NT2/D1 (cell line): ENCODE measurements around the gene DMD.
"Not testable (repeated sequence)": the region's sequence is repeated elsewhere in the genome, so short reads cannot be mapped to it uniquely, and the experiment has no call there.

Source experiments
- DNase-seq: peaks from one replicate; pipeline ENCODE4 v3.0.0-alpha.2; 2011; ENCODE audit warnings: low read depth, low spot score
- H3K27me3 ChIP-seq: 2 replicates; pipeline ENCODE4 v1.6.0; 2011; ENCODE audit warnings: mild to moderate bottlenecking; ENCODE audit not compliant: insufficient read length, insufficient read depth
- H3K36me3 ChIP-seq: 2 replicates; pipeline ENCODE4 v1.6.1; 2011; ENCODE audit warnings: mild to moderate bottlenecking, low read length, mixed read lengths; ENCODE audit not compliant: insufficient read depth, insufficient read length
- H3K4me1 ChIP-seq: 2 replicates; pipeline ENCODE4 v1.5.1; 2011; ENCODE audit not compliant: insufficient read depth, insufficient read length
- H3K4me3 ChIP-seq: 2 replicates; pipeline ENCODE4 v1.5.1; 2011; ENCODE audit warnings: low read depth; ENCODE audit not compliant: insufficient read length
- H3K9ac ChIP-seq: 2 replicates; pipeline ENCODE4 v1.6.0; 2011; ENCODE audit warnings: low read depth; ENCODE audit not compliant: insufficient read length
- H3K9me3 ChIP-seq: 2 replicates; pipeline ENCODE4 v1.5.1; 2011; ENCODE audit warnings: mild to moderate bottlenecking, low read length; ENCODE audit not compliant: insufficient read depth
- SUZ12 ChIP-seq: IDR thresholded peaks from 2 replicates; pipeline ENCODE4 v1.6.1; 2011; ENCODE audit not compliant: insufficient read length, insufficient read depth; ENCODE audit errors: extremely low read depth
- YY1 ChIP-seq: IDR thresholded peaks from 2 replicates; pipeline ENCODE4 v1.6.1; 2011; ENCODE audit not compliant: insufficient read length, insufficient read depth
- ZNF274 ChIP-seq: IDR thresholded peaks from 2 replicates; pipeline ENCODE4 v1.6.1; 2011; ENCODE audit warnings: mild to moderate bottlenecking, low read depth, low read length

The DMD gene

DNA sequence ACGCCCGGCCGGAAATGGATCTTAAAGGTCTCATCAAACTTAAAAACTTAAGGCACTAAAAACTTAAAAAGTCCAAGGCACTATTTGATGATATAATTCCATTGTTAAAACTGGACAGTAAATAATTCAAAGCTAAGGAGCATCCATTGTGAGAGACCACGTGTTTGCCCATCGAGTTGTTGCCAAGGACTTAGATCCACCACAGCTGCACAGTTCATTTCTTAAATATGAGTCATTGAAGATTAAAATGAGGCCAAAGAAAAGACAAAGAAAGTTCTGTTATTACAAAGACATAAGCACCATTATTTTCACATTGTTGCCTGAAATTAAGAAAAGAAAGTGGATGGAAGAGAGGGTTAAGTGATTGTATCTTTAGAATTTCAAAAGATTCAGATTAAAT is 1728.0 kb downstream of the DMD start:
- Histone ChIP-seq H3K36me3 (no peaks in the 10 kb centered on the region), H3K9ac (no peak overlapping the region), H3K4me1 (no peaks in the 10 kb centered on the region), H3K4me3 (no peak overlapping the region), H3K27me3 (no peaks in the 10 kb centered on the region), H3K9me3 (no peaks in the 10 kb centered on the region)
- TF ChIP-seq YY1 (no peak), ZNF274 (no peak), SUZ12 (no peak)
- DNase-seq: no peak

DNA sequence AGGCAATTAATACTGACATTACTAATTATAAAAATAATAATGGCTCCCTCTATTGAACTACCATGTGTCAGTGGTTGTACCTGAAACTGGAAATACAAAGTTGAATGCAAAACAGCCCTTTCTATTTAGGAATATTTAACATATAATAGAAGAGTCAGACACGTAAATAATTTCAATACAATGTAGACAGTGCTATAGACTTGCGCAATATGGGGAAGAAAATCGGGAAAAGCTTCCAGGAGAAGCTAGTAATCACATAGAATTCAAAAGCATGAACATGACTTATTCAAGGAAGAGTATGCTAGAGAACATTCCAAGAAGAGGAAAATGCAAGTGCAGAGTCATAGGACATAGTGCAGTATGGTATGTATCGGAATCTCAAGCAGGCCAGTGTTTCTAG is 1730.7 kb downstream of the DMD start:
- Histone ChIP-seq H3K4me3 (no peak overlapping the region), H3K9ac (no peak overlapping the region), H3K9me3 (no peaks in the 10 kb centered on the region), H3K36me3 (no peaks in the 10 kb centered on the region), H3K4me1 (no peaks in the 10 kb centered on the region), H3K27me3 (no peaks in the 10 kb centered on the region)
- DNase-seq: no peak
- TF ChIP-seq ZNF274 (no peak), SUZ12 (no peak), YY1 (no peak)

- Histone ChIP-seq H3K4me1 (no peaks in the 10 kb centered on the region), H3K4me3 (no peak overlapping the region), H3K9ac (no peak overlapping the region), H3K36me3 (no peaks in the 10 kb centered on the region), H3K9me3 (no peaks in the 10 kb centered on the region), H3K27me3 (no peaks in the 10 kb centered on the region)
- TF ChIP-seq YY1 (no peak), SUZ12 (no peak), ZNF274 (no peak)
- no peak for DNase-seq
These were observed 1740.1 kb downstream of the DMD start for GRCh38 chrX:31471229-31471628.

- H3K9me3 ChIP-seq, H3K4me1 ChIP-seq, H3K27me3 ChIP-seq, H3K9ac ChIP-seq, DNase-seq, H3K36me3 ChIP-seq, H3K4me3 ChIP-seq: not testable (repeated sequence)
These were observed 1740.6 kb downstream of the DMD start for GRCh38 chrX:31470753-31471152.

DNA sequence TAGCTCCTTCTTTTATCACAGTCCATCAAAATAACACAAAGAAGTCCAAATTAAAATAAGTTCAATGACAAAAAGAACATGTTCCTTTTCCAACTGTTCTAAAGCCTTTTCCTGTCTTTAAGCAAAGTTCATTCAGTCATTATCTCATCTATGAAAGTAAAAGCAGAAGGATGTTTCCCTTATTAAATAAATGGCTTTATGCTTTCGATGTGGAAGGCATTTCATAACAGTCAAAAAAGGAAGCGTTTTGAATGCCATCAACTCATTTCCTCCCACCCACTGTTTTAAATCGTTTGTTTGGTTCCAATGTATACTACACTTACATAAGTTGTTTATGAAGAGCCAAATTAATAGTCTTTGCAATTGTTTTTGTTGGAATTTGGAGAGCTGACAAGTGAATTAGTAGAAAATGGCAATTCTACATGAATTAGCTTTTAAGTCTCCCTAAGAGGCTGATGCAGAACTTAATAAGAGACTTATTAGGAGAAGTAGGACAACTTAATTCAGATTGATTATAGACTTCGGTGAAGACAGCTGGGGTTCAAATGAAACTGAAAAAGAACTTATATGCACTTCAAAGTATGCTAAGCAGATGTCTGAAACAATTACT is 1746.9 kb downstream of the DMD start:
- Histone ChIP-seq H3K4me3 (no peak overlapping the region), H3K36me3 (no peaks in the 10 kb centered on the region), H3K9me3 (no peaks in the 10 kb centered on the region), H3K27me3 (no peaks in the 10 kb centered on the region), H3K9ac (no peak overlapping the region), H3K4me1 (no peaks in the 10 kb centered on the region)
- no peak for DNase-seq
- TF ChIP-seq YY1 (no peak), ZNF274 (no peak), SUZ12 (no peak)

GRCh38 chrX:31461266-31461665 is 1750.1 kb downstream of the DMD start:
- no peaks in the 10 kb centered on the region for H3K27me3 ChIP-seq
- H3K36me3 ChIP-seq: no peaks in the 10 kb centered on the region
- TF ChIP-seq YY1 (no peak), SUZ12 (no peak), ZNF274 (no peak)
- no peak for DNase-seq
- H3K4me3 ChIP-seq: no peak overlapping the region
- no peaks in the 10 kb centered on the region for H3K4me1 ChIP-seq
- H3K9ac ChIP-seq: no peak overlapping the region
- H3K9me3 ChIP-seq: no peaks in the 10 kb centered on the region

- no peaks in the 10 kb centered on the region for H3K4me1 ChIP-seq
- no peaks in the 10 kb centered on the region for H3K36me3 ChIP-seq
- no peak overlapping the region for H3K9ac ChIP-seq
- no peak overlapping the region for H3K4me3 ChIP-seq
- no peaks in the 10 kb centered on the region for H3K27me3 ChIP-seq
- no peak for DNase-seq
- TF ChIP-seq ZNF274 (no peak), SUZ12 (no peak), YY1 (no peak)
- no peaks in the 10 kb centered on the region for H3K9me3 ChIP-seq
These were observed 1752.0 kb downstream of the DMD start for GRCh38 chrX:31459361-31459760.

DNA sequence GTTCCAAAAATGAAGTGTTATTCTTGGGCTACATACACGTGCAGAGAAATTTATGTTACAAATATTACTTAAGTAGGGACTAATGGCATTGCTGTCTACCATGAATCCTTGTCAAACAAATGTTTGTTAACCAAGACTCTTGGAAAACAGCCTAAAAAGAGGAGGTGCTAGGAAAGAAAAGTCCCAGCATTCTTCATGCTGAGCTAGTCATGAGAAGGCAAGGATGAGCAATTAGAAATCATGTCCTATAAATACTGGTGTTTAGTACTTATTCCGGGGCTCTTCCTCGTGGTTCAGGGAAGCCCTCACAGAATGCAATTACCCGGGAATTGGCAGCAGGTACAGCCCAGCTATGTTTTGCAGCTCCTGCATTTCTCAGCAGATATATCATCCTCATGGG is 1761.4 kb downstream of the DMD start:
- Histone ChIP-seq H3K4me3 (no peak overlapping the region), H3K9me3 (no peaks in the 10 kb centered on the region), H3K4me1 (no peaks in the 10 kb centered on the region), H3K9ac (no peak overlapping the region), H3K36me3 (no peaks in the 10 kb centered on the region), H3K27me3 (no peaks in the 10 kb centered on the region)
- TF ChIP-seq ZNF274 (no peak), YY1 (no peak), SUZ12 (no peak)
- no peak for DNase-seq
